ENCODE results near the gene ABCA8.

ABCA8 gene

DNA sequence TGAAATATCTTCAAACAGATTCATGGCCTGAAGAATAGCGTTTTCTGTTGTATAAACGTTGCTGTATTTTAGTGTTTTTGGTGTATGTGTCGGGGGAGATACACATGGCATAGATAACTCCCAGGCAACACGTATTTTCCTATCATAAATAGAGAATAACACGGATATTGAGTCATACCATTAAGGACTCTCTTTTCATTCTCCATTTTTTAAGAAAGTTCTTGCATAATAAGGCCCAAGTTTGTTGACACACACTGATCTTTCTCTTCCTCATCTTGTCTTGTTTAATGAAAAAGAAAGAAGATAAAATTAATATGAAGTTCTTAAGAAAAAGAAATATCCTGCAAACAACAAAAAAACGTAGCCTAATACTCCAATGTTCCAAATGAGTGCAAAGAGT lies 13.4 kb downstream of the ABCA8 start:
- DNase-seq: no peak

DNA sequence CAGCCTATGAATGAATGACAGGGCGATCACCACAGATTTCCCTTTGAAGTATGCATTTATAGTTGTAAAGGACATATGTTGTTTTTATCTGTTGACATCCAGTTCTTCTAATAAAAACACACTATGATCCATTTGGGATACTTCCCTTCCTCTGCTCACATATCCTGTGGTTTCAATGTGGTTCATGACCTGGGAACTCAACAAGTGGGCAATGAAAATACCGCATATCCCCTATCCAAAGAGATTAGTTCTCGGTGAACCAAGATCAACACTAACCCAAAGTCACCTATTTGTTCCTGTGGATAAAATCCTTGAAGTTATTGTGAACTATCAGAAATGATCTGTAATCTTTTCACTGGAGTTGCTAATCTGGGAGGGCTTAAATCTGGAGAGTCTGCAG lies 16.0 kb downstream of the ABCA8 start:
- DNase-seq: no peak

DNA sequence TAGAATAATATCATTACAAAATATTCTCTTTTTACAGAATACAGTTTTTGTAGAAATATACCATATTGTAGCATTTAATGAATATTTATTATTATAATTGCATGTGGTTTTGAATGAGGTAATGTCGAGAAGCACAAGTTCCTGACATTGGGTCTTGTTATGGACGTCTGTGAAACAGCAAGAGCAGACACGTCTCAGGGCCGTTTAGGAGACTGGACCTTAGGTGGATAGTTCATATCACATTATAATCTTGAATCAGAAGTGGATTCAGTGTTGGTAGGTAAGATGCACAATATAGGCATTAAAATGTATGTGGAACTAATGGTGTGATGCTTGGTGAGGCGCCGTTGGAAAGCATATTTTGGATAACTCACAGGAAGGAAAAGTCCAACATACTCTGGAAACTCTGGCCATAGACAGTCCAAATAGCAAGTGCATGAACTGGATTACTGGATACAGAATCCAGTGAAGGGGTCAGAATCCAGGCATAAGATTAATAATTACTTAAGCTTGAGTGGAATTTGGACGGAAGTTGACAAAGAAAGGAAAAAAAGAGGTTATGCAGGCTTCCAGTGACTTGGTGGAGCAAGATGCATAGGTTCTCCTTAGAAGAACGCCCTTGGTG lies 17.2 kb downstream of the ABCA8 start:
- no peak for DNase-seq

DNA sequence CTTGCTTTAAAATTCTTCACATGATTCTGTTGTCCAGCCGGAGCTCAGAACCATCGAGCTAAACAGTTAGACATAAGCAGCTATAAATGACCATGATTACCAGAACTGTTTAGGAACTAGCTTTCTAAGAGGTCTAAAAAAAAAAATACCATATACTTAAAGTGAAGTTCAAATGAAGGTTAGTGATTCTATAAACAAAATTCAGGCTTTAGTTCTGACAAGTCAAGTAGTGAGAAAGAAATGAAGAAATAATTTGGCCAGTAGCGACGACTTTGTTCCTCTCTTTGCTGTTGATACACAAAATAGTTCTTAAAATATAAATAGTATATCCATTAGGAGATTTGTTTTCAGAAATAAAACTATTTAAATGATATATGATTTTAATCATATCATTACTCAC lies 27.7 kb downstream of the ABCA8 start:
- no peak for DNase-seq

DNA sequence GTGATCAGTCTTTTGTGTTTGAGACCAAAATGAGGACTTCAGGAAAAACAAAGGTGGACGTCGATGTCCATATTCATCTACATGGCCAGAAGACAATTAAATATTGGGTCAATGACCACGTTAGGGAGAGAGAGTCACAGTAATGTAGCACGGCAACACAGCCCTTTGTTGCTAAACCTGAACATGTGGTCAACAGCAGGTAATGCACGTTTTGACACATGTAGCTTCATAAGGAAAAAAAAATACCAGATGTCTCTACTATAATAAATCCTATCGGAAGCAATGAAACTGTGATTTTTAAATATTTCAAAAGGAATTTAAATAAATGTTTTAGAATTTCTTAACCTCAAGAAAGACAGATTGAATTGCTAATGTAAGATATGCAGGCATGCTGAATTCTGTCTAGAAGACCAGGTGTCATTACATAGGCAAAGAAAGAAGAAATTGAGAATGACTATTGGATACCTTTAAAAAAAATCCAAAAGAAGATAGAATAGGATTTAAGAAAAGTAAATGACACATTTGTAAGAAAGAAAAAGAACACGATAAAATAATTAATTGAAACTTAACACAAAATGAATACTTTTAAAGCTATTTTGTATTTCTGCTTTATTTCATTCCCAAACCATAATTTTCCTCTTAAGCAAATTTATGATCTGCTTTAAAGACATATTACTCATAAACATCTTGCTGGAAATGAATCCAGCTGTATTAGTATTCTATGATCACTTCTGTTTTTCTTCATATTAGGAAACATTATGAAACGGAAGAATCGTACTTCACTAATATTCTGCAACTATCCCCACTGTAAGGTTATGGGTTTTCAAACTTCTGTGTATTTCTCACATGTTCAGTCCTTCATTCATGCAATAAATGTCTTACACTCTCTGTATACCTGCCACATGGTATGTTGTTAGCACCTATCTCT lies 30.1 kb downstream of the ABCA8 start:
- no peak for DNase-seq

DNA sequence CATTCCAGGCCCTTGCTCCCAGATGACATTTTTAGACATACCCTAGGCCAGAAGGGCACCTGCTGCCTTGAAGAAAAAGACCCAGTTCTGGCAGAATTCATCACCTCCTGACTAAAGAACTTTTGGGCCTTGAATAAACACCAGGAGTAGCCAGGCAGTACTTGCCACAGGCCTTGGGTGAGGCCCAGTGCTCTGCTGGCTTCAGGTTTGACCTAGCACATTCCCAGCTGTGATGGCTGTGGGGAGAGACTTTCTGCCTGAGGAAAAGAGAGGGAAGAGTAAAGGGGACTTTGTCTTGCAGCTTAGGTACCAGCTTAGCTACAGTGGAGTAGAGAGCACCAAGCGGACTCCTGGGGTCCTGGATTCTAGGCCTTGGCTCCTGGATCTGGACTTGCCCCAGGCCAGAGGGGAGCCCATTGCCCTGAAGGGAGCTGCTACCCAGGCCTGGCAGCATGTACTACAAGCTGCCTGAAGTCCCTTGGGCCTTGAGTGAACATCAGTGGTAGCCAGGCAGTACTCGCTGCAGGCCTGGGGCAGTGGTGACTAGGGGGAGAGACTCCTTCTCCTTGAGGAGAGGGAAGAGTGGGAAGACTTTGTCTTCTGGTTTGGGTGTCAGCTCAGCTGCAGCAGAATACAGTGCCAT lies 44.3 kb downstream of the ABCA8 start:
- DNase-seq: no peak

DNA sequence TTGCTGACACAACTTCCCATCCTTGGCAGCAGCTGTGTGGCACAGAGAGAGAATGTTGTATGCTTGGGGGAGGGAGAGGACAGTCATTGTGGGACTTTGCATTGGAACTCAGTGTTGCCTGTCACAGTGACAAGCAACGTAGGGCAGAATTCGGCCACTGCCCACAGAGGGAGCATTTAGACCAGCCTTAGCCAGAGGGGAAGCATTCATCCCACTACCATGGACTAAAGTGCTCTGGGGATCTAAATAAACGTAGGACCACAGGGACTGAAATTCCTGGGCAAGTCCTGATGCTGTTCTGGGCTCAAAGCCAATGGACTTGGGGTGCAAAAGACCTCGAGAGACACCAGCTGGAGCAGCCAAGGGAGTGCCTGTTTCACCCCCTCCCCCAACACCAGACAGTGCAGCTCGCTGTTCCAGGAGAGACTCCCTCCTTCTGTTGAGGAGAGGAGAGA lies 44.9 kb downstream of the ABCA8 start:
- no peak for DNase-seq

DNA sequence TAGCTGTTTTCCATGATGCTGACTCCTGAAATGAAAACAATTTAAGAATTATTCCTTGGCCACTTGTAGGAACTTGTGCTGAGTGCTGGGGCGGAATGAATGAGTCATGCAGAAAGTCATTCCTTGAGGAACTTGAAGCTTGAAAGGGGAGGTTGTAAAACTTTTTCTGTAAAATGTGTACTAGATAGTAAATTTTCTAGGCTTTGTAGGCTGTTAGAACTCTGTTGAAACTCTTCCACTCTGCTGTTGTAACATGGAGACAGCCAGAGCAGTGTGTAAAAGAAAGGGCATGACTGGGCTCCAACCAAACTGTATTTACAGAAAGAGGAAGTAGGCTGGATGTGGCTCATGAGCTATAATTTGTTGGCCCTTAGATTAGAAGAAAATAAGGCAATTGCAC lies 46.1 kb downstream of the ABCA8 start:
- no peak for DNase-seq

DNA sequence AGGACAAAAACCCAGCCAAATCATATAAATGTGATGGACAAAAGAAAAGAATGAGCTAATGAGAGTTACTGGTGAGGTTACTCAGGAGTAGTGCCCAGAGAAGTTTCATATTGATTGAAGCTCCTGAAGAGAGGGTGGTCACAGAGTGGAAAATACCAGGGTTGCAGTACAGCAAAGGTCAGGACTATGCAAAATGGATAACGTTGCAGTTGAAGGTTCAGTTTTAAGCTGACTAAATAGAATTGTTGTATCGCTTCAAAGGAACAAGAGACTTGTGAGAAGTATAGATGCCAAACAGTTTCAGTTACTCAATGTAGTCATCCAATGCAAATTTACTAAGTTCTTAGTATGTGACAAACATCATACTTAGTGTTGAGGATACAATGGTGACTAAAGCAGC lies 47.1 kb downstream of the ABCA8 start:
- DNase-seq: no peak

DNA sequence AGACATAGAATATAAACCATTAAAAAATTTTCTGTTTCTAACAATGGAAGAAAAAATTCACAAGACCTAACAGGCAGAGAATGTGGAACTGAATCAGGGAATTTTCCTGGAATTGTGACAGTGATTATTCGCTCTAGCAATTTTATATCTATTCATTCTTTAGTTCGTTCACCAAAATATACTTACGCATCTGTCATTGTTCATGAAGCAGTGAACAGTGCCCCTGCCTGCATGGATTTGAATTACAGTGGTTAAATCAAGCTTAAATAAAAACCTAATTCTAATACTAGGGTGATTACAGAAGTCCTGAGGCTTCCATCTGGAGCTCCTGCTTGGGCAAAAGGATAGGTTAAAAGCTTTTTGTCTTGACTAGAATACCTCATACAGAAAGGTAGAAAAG lies 48.6 kb downstream of the ABCA8 start:
- DNase-seq: no peak

DNA sequence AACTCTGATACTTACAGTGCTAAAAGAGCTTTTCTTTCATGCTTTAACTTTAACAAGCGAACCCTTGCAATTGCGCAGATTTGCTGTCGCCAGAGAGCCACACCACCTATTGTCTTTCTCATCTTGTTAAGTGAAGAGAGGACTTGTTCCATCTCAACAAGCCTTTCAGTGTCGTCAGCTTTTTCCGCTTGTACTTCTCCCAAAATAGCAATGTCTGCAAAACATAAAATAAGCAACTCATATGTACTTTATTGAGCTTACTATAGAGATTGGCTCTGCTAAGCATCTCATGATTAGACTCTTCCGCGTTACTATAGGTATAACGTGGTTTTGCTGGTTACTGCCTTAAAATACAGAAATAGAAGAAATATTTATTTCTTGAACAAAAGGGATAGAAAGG lies 51.9 kb downstream of the ABCA8 start:
- no peak for DNase-seq

DNA sequence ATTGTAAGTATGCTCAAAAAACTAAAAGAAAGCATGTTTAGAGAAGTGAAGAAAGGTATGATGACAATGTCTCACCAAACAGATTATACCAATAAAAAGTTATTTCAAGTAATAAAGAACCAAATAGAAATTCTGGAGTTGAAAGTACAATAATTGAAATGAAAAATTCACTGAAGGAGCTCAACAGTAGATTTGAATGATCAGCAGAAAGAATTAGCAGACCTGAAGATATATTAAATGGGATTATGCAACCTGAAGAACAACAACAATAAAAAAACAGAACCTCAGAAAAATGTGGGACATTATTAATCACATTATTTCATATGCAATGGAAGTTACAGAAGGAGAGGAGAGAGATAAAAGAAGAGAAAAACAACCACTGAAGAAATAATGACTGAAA lies 57.6 kb downstream of the ABCA8 start:
- DNase-seq: no peak

DNA sequence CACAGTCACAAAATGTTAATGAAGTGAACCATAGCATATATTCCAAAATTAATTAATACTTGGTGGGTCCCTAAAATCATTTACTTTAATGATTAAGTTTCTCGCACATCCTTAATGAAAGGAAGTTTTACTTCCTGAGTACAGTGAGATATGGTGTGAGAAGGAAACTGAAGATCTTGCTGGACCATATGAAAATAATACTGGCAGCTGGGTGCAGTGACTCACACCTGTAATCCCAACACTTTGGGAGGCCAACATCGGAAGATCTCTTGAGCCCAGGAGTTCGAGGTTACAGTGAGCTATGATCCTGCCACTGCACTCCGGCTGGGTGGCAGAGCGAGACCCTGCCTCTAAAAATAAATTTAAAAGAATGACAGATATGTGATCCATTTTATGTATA lies 62.5 kb downstream of the ABCA8 start:
- no peak for DNase-seq

DNA sequence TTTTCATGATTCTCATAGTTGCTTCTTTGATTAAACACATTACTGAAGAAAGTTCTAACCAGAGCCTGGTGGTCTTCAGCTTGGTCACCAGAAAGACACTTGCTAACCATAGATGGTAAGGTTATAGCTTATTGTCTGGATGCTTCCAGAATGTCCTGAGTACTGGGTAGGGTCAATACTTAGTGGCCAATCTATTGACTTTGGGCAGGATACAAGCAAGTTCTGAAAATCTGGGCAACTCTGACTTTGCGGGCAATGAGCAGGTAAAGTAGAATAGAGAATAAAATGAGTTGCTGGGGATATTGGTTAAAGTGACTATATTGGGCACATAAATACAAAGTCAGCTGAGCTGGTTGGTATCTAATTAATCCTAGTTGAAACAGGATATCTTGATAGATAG lies 63.0 kb downstream of the ABCA8 start:
- no peak for DNase-seq

DNA sequence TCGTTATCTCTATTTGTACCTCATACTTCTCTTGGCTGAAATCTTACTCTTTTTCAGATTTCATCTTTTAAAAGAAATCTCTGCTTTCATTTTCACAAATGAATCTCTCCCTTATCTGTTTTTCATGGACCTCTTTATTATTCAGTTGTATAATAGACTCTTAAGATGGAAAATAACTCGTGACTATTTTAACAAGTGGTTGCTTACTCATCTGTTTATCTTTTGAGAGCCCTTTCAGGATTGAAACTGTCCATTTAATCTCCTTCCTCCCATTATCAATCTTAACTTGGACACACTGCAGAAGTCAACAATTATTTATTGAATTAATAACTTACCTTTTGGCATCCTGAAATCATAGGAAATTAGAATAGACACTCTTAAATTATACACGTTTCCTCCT lies 68.8 kb downstream of the ABCA8 start:
- no peak for DNase-seq

DNA sequence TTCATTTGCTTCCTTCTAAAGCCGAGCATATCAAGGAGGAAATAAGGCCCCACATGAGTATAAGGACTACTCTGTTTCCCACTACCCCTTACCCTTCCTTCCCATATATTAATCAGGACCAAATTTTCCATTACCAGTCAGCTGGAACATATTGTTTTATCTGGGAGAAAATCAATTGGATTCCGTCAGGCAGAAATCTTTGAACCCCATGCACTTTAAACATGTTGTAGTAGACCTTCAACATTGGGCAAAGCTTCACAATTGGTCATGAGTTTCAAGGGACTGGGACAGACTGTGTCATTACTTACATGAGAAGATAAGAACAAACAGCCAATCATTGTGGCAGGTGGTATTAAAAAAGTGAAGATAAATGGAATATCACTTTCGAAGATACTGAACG lies 70.3 kb downstream of the ABCA8 start:
- no peak for DNase-seq

DNA sequence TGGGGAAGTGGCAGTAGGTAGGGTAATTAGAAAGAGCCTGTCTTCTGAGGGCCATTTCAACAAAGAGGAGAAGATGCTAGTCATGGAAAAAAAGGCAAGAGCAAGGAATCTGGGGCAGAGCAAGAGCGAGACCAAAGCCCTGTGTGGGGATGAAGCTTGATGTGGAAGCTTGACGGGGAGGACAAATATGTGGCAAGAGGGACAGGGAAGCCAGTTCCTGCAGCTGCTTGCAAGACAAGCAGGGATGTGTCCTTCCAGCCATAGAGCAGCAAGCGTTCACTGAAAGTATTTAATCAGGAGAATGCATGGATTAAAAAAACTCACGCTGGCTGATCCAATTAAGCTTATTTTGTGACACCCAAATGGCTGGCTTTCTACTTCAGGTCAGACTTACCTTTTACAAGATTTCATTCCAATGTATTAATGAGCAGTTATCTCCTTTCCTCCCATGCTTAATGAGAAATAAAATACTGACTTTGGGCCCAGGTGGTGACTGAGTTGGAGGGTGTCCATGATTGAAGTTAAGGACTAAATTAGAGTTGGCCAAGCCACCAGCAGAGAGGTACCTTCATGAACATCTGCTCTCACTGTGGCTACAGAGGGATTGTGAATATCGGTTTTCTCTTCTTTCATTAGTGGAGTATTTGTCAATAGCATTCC lies 76.8 kb downstream of the ABCA8 start:
- DNase-seq: no peak

DNA sequence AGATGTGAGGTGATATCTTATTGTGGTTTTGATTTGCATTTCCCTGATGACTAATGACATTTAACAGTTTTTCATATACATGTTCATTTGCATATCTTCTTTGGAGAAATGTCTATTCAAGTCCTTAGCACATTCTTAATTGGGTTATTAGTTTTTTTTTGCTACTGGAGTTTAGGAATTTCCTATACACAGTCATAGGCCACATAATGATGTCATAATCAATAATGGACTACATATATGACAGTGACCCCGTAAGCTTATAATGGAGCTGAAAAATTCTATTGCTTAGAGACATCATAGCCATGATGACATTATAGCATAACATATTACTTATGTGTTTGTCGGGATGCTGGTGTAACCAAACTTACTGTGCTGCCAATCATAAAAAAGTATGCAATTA lies 83.7 kb downstream of the ABCA8 start:
- no peak for DNase-seq

DNA sequence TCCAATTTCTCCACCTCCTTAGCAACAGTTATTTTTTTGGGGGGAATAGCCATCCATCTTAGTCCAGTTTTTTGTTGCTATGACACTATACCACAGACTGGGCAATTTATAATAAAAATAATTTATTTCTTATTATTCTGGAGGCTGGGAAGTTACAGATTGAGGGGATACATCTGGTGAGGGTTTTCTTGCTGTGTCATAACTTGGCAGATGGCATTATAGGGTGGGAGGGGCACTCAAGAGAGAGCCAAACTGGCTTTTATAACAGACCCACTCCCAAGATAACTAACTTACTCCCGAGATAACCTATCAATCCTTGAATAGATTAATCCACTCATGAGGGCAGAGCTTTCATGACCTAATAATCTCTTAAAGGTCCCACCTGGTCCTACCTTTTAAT lies 84.2 kb downstream of the ABCA8 start:
- no peak for DNase-seq

DNA sequence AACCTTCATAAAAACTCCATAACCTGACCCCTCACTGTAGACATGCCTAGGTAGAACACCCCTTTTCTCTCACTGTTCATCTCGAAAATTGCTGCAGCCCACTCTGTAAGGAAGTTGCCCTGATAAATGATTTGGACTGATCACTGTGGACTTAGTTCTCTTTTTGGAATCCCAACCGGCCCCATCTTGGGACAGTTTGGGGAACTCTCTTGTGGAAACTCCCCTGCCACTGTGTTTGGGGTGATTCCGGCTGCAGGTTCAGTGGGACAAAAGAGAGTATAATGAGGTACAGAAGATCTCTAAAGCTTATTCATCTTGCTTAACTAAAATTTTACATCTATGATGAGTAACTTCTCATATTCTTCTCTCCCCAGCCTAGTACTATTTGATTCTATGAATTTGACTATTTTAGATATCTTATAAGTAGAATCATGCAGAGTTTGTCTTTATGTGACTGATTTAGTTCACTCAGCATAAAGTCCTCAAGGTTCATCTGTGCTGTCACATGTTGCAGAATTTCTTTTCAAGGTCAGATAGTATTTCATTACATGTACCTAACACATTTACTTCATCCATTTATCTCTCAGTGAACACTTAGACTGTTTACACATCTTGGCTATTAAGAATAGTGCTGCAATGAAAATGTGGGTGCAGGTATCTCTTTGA lies 84.9 kb downstream of the ABCA8 start:
- DNase-seq: no peak

DNA sequence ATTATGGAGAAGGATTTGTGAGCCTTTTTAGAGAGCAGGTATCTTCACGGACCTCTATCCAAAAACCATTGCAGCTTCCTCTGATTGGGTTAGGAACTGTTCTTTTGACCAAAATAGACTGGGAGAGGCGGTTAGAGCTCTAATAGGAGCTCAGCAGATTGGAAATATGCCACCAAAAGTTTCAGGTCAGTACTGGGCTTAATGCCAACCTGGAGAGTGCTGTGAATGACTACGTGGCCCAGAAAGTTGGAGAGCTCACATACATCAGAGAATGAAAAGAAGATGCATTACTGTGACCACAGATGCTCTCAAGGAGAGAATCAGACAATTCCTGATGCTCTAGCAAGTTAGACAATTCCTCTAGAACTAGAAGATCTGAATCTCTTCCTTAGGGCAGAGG lies 86.5 kb downstream of the ABCA8 start:
- no peak for DNase-seq

DNA sequence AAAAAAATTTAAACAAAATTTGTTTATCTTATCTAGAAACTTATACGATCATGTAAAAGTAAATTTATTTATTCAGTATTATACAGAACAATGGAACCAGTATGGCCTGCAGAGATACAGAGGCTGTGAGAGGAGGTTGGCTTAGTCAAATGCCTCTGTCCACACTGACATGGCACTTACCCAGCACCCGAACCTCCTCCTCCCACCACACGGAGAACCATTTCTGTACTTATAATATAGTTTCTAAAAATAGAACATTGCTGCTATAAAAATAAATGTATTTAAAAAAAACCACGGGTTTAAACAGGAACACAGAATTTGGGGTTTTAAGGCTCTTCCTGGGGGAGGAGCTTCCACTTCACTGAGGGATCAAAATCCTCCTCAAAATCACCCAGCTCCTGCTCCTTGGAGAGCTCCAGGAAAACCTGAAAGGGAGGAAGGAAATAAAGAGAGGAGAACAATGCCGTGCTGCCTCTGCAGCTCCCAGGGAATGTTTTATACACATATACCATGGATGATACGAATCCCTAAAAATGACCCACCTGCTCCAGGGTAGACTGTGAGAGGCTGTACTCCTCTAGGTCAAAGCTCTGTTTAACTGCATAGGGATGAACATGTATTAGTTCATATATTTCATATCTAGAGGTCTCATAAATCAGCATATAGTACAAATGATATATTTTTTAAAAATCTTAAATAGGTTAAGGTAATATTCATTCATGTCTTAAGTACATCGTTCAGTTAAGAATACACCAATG lies 87.3 kb downstream of the ABCA8 start:
- no peak for DNase-seq
